ENCODE data around the gene CRELD1.

The CRELD1 gene

GRCh38 chr3:9966841-9967240 is 33.2 kb downstream of the CRELD1 start:
- no peak for DNase-seq

DNA sequence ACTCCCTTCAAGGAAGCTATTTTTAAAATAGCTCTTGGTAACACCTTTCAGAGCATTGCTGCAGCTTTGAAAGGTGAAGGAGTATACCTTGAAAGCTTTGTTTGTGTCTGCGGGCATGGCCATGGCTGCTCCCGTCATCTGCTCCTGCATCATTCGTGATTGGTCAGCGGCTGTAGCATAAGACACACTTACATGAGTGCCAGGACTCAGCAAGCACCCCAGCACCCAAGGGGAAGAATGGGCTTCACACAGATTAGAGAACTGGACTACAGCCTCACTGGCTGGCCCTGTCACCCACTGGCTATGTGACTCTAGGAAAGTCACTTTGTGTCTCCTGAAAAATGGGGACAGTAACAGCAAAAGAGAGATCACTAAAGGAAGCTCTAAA is 36.0 kb downstream of the CRELD1 start:
- DNase-seq: no peak

DNA sequence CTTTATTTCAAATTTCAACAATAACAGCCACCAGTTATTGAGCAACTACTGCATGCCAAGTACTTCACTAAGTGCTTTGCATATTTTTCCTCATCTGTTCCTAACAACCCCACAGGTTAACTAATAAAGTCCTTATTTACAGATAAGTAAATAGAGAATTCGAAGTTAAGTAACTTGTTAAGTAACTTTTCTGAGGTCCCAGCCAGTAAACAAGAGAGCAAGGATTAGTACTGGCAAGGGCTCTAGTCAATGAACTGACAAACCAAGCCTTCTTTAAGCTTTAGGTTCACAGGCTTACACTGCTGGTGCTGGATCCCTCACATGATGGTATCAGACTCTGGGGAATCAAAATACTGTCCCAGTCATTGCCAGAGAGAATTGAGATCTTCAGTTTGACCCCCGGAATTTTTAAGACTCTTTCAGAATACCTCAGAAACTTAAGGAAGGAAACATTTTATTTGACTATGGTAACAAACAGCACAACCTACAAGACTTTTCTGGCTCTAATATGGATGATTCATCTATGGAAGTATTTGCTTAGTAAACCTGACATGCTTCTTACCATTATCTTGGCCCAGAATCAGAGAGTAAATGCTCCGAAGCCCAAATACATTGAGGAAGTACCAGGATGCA is 36.5 kb downstream of the CRELD1 start:
- no peak for DNase-seq

DNA sequence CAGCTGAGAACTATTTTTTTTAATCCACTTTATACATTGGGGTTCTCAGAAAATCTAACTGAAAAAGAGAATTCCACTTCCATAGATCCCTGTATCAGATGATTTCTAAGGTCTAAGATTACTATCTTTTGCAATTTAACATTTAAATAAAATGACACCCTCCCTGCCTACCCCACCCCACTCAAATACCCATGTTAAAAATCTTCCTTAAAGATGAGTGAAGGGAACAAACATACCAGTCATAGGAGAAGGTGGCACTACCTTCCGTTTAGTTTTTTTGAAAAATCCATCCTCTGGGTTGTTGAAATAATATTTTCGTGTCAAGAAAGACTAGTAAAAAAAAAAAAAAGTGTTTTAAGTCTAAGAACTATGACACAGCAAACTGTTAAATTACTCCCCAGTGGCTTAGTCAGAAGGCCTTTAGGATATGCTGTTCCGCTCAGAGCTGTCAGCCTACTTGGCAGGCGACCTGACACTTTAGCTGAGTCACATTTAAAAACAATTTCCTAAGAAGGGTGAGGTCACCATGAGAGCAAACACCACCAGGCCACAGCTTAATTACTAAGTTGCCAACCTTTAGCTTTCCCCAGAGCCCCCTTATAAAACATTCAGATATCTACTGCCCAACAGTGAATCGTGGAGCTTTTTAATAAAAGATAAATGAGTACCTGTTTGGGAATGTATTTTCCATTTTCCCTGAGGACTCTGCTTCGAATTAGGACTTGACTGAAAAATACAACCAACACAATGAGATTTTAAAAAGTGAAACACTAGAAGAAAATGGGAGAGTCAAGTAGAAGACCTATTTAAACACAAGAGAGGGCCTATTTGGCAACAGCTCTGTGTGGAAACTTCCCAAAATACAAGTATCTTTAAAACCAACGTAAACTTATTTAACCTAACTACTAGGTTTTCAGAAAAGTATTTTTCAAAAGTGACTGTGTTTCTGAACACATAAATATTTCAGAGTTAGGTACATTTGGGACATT is 43.4 kb downstream of the CRELD1 start:
- no peak for DNase-seq

DNA sequence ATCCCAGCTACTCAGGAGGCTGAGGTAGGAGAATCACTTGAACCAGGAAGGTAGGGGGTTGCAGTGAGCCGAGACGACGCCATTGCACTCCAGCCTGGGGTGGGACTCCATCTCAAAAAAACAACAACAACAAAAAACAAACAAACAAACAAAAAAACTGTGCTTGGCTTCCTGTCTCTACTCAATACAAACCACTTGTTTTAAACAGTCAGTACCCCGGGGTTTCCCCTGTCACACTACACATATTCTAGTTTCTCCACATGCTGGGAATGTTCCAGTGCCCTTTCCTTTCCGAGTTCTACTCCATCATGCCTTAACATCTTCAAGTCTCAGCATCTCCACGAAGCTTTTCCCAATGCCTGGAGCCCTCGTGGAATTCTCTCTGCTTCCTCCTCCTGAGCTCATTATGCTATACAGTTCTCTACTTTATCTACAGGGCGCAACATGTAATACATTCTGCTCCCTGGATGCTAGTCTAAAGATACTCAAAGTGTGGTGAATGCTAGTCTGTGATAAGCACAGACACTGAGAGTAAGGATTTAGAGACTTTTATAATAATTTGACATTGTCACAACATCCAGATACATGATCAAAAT is 45.2 kb downstream of the CRELD1 start:
- no peak for DNase-seq

- no peak for DNase-seq
Observed at GRCh38 chr3:9980251-9980650, 46.6 kb downstream of the CRELD1 start.

- no peak for DNase-seq
Observed at GRCh38 chr3:9986230-9986725, 52.6 kb downstream of the CRELD1 start.

GRCh38 chr3:9994086-9994844 is 60.6 kb downstream of the CRELD1 start:
- DNase-seq: no peak

Measured in 8988T (cell line).